ENCODE data around the gene SHB.

Gene SHB

GRCh38 chr9:37919246-37919955, 149.6 kb downstream of the SHB start:
- TF ChIP-seq FOXP2 (optimal IDR thresholded peaks at IDR 0.05; ENCODE audit: borderline replicate concordance, extremely low read depth, extremely low read length, insufficient read depth) = no peak
- TF ChIP-seq, protein P1, sequence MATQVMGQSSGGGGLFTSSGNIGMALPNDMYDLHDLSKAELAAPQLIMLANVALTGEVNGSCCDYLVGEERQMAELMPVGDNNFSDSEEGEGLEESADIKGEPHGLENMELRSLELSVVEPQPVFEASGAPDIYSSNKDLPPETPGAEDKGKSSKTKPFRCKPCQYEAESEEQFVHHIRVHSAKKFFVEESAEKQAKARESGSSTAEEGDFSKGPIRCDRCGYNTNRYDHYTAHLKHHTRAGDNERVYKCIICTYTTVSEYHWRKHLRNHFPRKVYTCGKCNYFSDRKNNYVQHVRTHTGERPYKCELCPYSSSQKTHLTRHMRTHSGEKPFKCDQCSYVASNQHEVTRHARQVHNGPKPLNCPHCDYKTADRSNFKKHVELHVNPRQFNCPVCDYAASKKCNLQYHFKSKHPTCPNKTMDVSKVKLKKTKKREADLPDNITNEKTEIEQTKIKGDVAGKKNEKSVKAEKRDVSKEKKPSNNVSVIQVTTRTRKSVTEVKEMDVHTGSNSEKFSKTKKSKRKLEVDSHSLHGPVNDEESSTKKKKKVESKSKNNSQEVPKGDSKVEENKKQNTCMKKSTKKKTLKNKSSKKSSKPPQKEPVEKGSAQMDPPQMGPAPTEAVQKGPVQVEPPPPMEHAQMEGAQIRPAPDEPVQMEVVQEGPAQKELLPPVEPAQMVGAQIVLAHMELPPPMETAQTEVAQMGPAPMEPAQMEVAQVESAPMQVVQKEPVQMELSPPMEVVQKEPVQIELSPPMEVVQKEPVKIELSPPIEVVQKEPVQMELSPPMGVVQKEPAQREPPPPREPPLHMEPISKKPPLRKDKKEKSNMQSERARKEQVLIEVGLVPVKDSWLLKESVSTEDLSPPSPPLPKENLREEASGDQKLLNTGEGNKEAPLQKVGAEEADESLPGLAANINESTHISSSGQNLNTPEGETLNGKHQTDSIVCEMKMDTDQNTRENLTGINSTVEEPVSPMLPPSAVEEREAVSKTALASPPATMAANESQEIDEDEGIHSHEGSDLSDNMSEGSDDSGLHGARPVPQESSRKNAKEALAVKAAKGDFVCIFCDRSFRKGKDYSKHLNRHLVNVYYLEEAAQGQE (IDR thresholded peaks at IDR 0.05; ENCODE audit: insufficient read depth in 1 of 2, low read depth in 2 of 2, low read length in 2 of 2) = no peak
- no peak for TF ChIP-seq POLR2AphosphoS5 (IDR thresholded peaks at IDR 0.05; ENCODE audit: low read depth, low read length)
- no peak for TF ChIP-seq TAF1 (IDR thresholded peaks at IDR 0.05; ENCODE audit: borderline replicate concordance, insufficient read depth, low read length)
- no peak for TF ChIP-seq SIN3A (IDR thresholded peaks at IDR 0.05; ENCODE audit: borderline replicate concordance, insufficient read depth, low read length)

- TF ChIP-seq TAF1 (IDR thresholded peaks at IDR 0.05; ENCODE audit: borderline replicate concordance, insufficient read depth, low read length) (no peak), SIN3A (IDR thresholded peaks at IDR 0.05; ENCODE audit: borderline replicate concordance, insufficient read depth, low read length) (no peak), FOXP2 (optimal IDR thresholded peaks at IDR 0.05; ENCODE audit: borderline replicate concordance, extremely low read depth, extremely low read length, insufficient read depth) (no peak), POLR2AphosphoS5 (IDR thresholded peaks at IDR 0.05; ENCODE audit: low read depth, low read length) (no peak)
- TF ChIP-seq, protein P1 (IDR thresholded peaks at IDR 0.05; ENCODE audit: insufficient read depth in 1 of 2, low read depth in 2 of 2, low read length in 2 of 2) = no peak
These were observed 150.3 kb downstream of the SHB start for GRCh38 chr9:37918665-37919170.

- no peak for TF ChIP-seq POLR2AphosphoS5 (IDR thresholded peaks at IDR 0.05; ENCODE audit: low read depth, low read length)
- TF ChIP-seq SIN3A (IDR thresholded peaks at IDR 0.05; ENCODE audit: borderline replicate concordance, insufficient read depth, low read length) = no peak
- no peak for TF ChIP-seq TAF1 (IDR thresholded peaks at IDR 0.05; ENCODE audit: borderline replicate concordance, insufficient read depth, low read length)
- no peak for TF ChIP-seq FOXP2 (optimal IDR thresholded peaks at IDR 0.05; ENCODE audit: borderline replicate concordance, extremely low read depth, extremely low read length, insufficient read depth)
These were observed 151.0 kb downstream of the SHB start for GRCh38 chr9:37917801-37918664.

DNA sequence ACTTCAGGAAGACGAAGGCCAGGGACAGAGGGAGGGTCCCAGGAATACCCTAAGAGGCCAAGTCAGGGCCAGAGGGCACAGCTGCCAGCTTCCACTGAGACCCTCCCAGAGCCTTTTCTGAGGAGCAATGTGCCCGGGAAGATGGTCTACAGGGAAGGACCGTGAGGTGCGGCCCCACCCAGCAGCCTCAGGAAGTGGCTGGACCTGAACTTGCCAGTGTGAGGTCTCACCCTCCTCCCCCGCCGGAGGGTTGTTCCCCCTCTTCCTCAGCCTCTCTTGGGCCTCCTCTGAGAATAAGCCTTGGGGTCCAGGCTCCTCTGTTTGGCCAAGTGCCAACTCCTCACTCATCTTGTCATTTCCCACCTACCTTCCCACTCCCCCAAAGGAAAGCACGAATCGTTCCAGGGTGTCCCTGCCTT, 151.7 kb downstream of the SHB start:
- no peak for TF ChIP-seq TAF1 (IDR thresholded peaks at IDR 0.05; ENCODE audit: borderline replicate concordance, insufficient read depth, low read length)
- TF ChIP-seq FOXP2 (optimal IDR thresholded peaks at IDR 0.05; ENCODE audit: borderline replicate concordance, extremely low read depth, extremely low read length, insufficient read depth) = no peak

DNA sequence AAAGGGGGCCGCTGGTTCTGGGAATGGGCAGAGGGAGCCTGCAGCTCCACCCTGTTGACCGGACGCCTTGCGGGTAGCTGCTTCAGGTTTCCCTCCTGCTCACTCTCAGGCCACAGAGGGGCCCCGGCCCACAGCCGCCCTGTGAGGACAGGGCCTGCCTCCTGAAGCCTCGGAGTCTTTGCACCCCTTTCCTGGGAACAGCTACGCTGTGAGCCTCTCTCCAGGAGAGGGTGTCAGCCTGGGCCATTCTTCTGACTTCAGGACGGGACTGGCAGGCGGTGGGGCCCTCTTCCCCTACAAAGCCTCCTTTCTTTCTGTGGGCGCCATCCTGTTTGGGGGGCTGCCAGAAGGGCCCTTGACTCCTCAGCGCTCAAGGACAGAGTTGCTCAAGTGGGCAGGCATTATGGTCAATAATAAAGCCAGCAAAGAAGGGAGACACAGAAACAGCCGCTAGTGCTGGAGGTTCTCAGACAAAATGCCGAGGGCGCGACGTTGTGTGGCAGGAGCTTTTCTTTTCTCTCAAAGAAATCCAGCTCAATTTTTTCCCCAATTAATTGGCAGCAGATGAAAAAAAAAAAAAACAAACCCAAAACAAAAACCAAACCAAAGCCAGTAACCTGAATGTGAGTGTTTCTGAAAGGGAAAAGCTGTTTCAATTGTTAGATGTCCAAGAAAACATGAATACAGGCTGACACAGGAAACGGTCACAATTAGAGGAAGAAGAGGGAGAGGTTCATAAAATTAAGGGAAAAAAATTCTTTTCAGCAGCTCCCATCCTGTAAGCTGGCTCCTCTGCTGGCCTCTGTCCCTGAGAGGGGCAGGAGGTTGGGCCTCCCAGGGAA, 152.3 kb downstream of the SHB start:
- TF ChIP-seq, protein P1 (IDR thresholded peaks at IDR 0.05; ENCODE audit: insufficient read depth in 1 of 2, low read depth in 2 of 2, low read length in 2 of 2) = no peak
- TF ChIP-seq SIN3A (IDR thresholded peaks at IDR 0.05; ENCODE audit: borderline replicate concordance, insufficient read depth, low read length) (no peak), TAF1 (IDR thresholded peaks at IDR 0.05; ENCODE audit: borderline replicate concordance, insufficient read depth, low read length) (no peak), FOXP2 (optimal IDR thresholded peaks at IDR 0.05; ENCODE audit: borderline replicate concordance, extremely low read depth, extremely low read length, insufficient read depth) (no peak), POLR2AphosphoS5 (IDR thresholded peaks at IDR 0.05; ENCODE audit: low read depth, low read length) (no peak)
